ENCODE results near the gene PLG.
"Not testable (repeated sequence)": the region's sequence is repeated elsewhere in the genome, so short reads cannot be mapped to it uniquely, and the experiment has no call there.

PLG gene

GRCh38 chr6:160774399-160774798, 72.4 kb downstream of the PLG start:
- no peak for DNase-seq (ENCODE audit: low read depth in 1 of 2, low spot score in 1 of 2)

GRCh38 chr6:160775792-160776580, 73.9 kb downstream of the PLG start:
- DNase-seq (ENCODE audit: low read depth in 1 of 2, low spot score in 1 of 2), result no peak

GRCh38 chr6:160779095-160779494, 77.1 kb downstream of the PLG start:
- not testable (repeated sequence) for DNase-seq (ENCODE audit: low read depth in 1 of 2, low spot score in 1 of 2)

- not testable (repeated sequence) for DNase-seq (ENCODE audit: low read depth in 1 of 2, low spot score in 1 of 2)
Observed at GRCh38 chr6:160780656-160781055, 78.6 kb downstream of the PLG start.

- DNase-seq (ENCODE audit: low read depth in 1 of 2, low spot score in 1 of 2), result no peak
Observed at GRCh38 chr6:160781298-160781697, 79.3 kb downstream of the PLG start.

GRCh38 chr6:160782228-160782627, 80.2 kb downstream of the PLG start:
- DNase-seq (ENCODE audit: low read depth in 1 of 2, low spot score in 1 of 2), result no peak

GRCh38 chr6:160783741-160784140, 81.7 kb downstream of the PLG start:
- DNase-seq (ENCODE audit: low read depth in 1 of 2, low spot score in 1 of 2), result no peak

- DNase-seq (ENCODE audit: low read depth in 1 of 2, low spot score in 1 of 2), result not testable (repeated sequence)
Observed at GRCh38 chr6:160788126-160788525, 86.1 kb downstream of the PLG start.

GRCh38 chr6:160788806-160789205, 86.8 kb downstream of the PLG start:
- DNase-seq (ENCODE audit: low read depth in 1 of 2, low spot score in 1 of 2), result no peak

- no peak for DNase-seq (ENCODE audit: low read depth in 1 of 2, low spot score in 1 of 2)
Observed at GRCh38 chr6:160789263-160790027, 87.4 kb downstream of the PLG start.

GRCh38 chr6:160790028-160790792, 88.2 kb downstream of the PLG start:
- no peak for DNase-seq (ENCODE audit: low read depth in 1 of 2, low spot score in 1 of 2)

- no peak for DNase-seq (ENCODE audit: low read depth in 1 of 2, low spot score in 1 of 2)
Observed at GRCh38 chr6:160791459-160791858, 89.4 kb downstream of the PLG start.

- no peak for DNase-seq (ENCODE audit: low read depth in 1 of 2, low spot score in 1 of 2)
Observed at GRCh38 chr6:160791981-160792418, 90.0 kb downstream of the PLG start.

- DNase-seq (ENCODE audit: low read depth in 1 of 2, low spot score in 1 of 2), result no peak
Observed at GRCh38 chr6:160792708-160793107, 90.7 kb downstream of the PLG start.

- DNase-seq (ENCODE audit: low read depth in 1 of 2, low spot score in 1 of 2), result no peak
Observed at GRCh38 chr6:160793652-160794051, 91.6 kb downstream of the PLG start.

- no peak for DNase-seq (ENCODE audit: low read depth in 1 of 2, low spot score in 1 of 2)
Observed at GRCh38 chr6:160795721-160796120, 93.7 kb downstream of the PLG start.

- DNase-seq (ENCODE audit: low read depth in 1 of 2, low spot score in 1 of 2), result no peak
Observed at GRCh38 chr6:160798625-160799024, 96.6 kb downstream of the PLG start.

- DNase-seq (ENCODE audit: low read depth in 1 of 2, low spot score in 1 of 2), result no peak
Observed at GRCh38 chr6:160799801-160800506, 97.9 kb downstream of the PLG start.

- no peak for DNase-seq (ENCODE audit: low read depth in 1 of 2, low spot score in 1 of 2)
Observed at GRCh38 chr6:160801418-160801817, 99.4 kb downstream of the PLG start.

GRCh38 chr6:160802049-160802448, 100.0 kb downstream of the PLG start:
- DNase-seq (ENCODE audit: low read depth in 1 of 2, low spot score in 1 of 2), result not testable (repeated sequence)

Measured in activated T-helper 1 cell treated with anti-CD3 and anti-CD28 coated beads, Interleukin-2, amount 50 U/mL, for 16 hours (primary cell).